Cerebellar cortex (tissue), 1 donor: ENCODE measurements around the gene C22orf42.
"Not testable (repeated sequence)": the region's sequence is repeated elsewhere in the genome, so short reads cannot be mapped to it uniquely, and the experiment has no call there.

ENCODE experiments used
- DNase-seq: peaks from one replicate; pipeline ENCODE4 v3.0.0-alpha.2; 2015; ENCODE audit warnings: low spot score

Gene C22orf42, protein sequence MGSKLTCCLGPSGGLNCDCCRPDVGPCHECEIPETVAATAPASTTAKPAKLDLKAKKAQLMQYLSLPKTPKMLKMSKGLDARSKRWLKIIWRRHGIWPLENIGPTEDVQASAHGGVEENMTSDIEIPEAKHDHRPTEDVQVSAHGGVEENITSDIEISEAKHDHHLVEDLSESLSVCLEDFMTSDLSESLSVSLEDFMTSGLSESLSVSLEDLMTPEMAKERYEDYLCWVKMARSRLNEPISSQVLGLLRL

DNA sequence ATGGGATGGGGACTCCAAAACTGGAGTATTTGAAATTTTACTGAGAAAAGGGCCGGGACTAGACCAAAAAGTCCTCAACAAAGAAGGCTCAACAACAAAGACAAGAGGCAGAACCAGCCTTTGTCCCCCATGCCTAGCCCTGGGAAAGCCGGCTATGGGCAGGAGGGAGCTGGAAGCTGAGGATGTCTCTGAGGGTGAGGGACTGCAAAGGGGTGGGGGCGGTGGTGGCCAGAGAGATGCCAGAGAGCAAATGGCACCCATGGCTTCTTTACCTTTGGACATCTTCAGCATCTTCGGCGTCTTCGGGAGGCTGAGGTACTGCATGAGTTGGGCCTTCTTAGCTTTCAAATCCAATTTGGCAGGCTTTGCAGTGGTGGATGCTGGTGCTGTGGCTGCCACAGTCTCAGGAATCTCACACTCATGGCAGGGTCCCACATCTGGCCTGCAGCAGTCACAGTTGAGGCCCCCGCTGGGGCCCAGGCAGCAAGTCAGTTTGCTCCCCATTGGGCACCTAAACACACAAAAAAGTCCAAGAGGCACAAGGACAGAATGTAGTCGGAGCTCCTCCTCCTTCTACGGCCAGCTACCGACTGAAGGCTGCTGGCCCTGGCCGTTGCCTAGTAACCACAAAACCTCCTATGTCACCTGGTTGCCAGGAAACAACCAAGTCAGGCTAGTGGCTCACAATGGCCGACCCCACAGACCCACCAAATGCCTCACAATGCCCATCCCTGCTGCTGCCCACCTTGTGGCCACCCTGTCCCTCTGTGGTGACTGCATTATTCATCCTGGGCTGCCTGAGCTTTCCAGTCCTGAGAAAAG, at the start of gene C22orf42:
TSS of gene C22orf42 (minus strand) at position 592 of the 822 bp plus-strand sequence. CDS start at position 504, 88 bp downstream.
- no peak for DNase-seq

DNA sequence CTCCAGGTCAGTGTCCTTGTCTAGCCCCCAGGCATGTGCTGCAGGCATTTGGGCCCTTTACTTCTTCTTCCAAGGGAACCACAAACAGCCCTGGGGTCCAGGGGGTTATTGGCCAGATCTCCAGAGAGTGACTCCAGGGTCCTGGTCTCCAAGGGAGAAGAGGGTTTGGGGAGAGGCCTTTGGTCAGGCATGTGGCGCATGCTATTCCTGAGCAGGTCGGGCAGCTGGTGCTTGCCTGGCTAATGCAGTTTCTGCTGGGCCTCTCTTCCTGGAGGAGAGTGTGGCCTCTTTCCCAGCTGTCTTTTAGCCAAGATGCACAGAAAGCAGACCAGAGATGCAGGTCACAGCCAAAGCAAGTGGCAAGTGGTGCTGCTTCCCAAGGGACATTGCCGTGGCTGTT, 49.6 kb upstream of the C22orf42 start:
- DNase-seq: peak; percentile 18

DNA sequence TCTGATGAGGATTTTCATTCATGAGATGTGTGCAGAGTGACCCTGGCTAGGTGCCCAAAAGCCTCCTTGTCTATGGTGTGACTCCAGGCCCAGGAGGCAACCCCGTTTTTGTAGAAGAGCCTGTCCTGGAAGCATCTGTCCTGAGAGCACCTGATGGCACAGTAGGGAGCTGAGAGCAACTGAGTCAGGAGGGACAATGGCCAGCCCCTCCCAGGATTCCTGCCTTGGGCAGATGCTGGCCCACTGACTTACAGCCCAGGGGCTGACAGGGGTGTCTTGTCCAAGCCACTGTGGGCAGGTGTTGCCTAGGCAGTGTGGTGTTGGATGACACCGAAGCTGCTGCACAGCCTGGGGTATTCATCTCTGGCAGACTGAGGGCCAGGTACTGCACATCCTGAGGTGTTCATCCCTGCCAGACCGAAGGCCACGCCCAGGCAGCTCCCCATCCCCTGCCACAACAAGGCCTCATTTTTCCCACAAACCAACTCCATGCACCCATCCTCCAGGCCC, 48.9 kb upstream of the C22orf42 start:
- DNase-seq: no peak

DNA sequence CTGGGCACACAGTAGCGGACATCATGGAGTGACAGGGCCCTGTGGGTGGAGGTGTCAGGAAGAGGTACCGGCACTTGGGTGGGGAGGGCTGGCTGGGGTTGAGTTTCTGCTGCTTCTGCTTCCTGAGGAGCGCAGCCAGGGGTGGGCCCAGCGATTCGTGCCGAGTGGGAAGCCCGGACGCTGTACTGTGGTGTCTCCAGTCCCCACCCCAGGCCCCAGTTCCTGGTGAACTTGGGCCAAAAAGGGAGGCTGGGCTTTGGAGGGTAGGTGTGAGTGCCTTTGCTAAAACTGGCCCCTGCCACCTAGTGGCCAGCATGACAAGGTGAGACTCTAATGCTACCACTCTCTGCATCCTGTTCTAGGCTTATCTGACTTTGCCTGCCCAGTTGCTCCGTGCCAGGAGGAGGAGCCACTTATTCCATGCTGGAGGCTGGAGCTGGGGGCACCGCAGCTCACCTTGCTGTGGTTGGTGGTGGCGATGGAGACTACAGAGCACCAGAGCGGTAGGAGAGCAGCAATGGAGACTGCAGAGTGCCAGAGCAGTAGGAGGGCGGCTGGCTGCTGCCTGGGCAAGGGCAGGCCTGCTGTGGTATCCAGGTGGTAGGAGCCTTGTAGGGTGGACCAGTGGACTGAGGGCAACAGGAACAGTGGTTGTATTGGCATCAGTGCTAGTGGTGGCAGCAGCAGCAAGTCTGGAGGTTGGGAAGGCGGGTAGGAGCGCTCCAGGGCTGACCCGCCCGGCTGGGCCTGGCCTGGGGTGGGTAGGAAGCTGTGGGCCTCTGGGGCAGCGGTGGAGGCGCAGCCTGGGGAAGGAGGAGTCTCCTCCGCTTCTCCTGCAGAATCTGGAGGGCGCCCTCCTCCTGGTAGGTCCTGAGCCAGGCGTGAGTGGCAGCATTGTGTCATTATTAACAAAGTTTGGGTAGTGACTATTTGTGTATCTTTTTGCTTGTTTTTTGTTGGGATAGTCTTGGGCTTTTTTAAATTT, 48.0 kb upstream of the C22orf42 start:
- peak; percentile 47 for DNase-seq

DNA sequence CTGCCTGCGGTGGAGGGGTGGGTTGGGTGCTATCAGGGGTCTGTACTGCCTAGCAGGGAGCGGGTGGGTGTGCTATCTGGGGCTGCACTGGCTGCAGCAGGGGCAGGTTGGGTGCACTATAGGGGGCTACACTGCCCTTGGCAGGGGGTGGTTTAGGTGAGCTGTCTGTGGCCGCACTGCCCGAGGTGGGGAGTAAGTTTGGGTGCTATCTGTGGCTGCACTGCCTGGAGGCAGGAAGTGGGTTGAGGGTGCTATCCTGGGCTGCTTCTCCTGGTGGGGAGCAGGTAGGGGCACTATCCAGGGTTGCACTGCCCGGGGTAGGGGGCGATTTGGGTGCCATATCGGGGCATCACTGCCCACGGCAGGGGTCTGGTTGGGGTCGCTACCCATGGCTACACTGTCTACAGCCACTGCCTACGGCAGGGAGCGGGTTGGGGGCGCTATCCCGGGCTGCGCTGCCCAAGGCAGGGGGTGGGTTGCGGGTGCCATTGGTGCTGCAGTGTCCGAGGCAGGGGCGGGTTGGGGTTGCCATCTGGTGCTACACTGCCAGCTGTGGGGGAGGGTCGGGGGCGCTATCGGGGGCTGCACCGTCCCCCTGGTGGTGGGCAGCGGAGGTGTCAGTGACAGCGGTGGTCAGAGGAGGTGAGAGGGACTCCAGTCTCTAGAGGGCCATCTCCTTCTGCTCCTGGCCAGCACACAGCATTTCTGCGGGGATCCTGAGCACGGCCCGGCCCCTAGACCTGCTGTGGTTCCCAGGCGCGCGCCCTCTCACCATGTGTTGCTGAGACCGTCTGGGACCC, 47.1 kb upstream of the C22orf42 start:
- no peak for DNase-seq

DNA sequence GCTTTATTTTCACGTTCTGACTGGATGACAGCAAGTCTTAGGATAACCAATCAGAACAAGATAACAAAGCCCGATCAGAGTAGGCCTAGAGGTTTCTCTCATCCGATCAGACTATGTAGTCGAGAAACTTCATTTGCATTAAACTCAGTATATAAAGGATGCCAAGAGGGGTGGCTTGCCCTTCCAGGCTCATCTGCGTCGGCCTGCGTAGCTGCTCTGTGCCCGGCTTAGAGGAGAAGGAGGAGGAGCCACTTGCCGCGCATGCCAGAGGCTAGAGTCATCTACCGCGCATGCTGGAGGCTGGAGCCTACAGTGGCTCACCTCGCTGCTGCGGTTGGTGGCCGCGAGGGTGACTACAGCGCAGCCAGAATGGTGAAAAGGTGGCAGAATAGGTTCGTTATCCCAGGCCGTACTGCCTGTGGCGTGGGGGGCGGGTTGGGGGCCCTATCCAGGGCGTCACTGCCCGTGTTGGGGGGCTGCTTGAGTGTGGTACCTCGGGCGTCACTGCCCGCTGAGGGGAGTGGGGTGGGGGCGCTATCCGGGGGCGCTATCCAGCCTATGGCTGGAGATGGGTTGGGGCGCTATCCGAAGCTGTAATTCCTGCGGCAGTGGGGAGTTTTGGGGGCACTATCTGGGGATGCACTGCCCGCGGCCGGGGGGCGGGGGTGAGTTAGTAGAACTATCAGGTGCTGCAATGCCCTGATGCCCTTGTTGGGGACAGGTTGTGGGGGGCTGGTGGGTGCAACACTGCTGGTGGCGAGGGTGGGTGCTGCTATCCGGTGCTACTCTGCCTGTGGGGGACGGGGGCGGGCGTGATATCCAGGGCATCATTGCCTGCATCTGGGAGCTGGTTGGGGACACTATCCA, 46.0 kb upstream of the C22orf42 start, which contains the start of gene RFPL2:
TSS of gene RFPL2 (minus strand) at position 218 of the 867 bp plus-strand sequence. CDS start 2,622 bp downstream, outside the sequence.
- DNase-seq: peak; percentile 70

DNA sequence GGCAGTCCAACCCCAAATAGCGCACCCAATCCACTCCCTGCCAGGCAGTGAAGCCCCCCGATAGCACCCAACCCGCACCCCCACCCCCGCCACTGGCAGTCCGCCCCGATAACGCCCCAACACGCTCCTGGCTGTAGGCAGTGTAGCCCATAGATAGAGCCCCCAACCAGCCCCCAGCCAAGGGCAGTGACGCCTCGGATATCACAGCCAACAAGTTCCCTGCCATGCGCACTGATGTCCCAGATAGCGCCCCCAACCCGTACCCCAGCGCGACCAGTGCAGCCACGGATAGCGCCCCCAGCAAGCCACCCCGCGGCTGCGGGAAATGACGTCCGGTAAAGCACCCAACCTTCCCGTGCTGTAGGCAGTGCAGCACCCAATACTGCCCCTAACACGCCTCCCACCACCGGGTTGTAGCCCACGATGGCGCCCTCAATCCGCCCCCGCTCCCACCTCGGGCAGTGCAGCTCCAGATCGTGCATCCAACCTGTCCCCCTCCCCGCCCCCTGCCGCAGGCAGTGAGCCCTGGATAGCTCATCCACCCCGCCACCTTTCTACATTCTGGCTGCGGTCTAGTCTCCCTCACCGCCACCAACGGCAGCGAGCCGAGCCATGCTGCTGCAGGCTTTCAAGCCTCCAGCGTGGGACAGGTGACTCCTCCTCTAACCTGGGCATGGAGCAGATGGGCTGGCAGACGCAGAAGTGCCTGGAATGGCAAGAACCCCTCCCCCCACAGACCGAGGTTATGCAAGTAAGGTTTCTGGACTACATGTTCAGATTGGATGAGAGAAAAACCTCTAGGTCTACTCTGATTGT, 45.1 kb upstream of the C22orf42 start:
- DNase-seq: peak; percentile 53

DNA sequence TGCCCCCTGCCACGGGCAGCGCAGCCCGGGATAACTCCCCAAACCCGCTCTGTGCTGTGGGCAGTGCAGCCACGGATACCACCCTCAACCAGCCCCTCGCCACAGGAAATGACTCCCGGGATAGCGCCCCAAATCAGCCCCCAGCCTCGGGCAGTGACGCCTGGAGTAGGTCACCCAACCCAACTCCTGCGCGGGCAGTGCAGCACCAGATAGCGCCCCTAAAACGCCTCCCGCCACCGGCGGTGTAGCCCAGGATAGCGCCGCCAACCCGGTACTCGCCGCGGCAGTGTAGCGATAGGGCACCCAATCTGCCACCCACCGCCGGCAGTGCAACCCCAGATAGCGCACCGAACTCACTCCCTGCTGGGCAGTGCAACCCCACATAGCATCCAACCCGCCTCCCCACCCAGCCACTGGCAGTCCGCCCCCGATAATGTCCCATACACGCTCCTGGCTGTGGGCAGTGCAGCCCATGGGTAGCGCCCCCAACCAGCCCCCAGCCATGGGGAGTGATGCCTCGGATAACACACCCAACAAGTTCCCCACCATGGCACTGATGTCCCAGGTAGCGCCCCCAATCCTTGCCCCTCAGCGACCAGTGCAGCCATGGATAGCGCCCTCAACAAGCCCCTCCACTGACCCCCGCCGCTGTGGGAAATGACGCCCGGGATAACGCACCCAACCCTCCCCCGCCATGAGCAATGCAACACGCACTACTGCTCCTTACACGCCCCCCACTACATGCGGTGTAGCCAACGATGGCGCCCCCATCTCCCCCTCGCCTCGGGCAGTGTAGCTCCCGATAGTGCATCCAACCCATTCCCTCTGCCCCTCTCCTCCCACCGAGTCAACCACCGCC, 44.3 kb upstream of the C22orf42 start:
- no peak for DNase-seq

DNA sequence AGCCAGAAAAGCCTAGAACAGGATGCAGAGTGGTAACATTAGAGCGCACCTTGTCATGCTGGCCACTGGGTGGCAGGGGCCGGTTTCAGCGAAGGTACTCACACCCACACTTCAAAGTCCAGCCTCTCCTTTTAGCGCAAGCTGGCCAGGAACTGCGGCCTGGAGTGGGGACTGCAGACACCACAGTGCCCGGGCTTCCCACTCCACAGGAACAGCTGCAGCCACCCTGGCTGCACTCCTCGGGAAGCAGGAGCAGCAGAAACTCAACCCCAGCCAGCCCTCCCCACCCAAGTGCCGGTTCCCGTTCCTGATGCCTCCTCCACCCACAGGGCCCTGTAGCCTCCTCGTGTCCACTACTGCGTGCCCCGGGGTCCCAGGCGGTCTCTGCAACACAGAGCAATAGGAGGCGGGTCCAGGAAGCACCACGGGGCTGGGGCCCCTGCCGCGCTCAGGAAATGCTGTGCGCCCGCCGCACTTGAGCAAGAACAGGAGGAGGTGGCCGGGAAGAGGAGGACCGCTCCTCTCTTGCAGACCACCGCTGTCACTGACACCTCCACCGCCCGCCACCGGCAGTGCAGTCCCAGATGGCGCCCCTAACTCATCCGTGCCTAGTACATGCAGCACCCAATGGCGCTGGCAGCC, 43.6 kb upstream of the C22orf42 start:
- peak; percentile 68 for DNase-seq

DNA sequence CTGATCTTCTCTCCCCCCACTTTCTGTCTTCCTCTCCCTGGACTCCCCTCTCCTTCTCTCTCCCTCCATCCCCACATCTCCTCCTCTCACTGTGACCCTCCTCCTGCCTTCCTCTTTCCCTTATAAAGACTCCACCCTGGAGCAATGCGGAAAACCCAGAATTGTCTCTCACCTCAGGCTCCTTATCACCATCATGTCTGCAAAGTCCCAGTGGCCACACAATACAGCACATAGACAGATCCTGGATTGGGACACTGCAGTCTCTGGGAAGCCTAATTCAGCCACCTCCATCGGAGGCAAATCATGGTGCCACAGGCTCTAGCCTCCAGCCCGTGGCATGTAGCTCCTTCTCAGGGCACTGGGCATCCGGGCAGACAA, 43.0 kb upstream of the C22orf42 start:
- no peak for DNase-seq

DNA sequence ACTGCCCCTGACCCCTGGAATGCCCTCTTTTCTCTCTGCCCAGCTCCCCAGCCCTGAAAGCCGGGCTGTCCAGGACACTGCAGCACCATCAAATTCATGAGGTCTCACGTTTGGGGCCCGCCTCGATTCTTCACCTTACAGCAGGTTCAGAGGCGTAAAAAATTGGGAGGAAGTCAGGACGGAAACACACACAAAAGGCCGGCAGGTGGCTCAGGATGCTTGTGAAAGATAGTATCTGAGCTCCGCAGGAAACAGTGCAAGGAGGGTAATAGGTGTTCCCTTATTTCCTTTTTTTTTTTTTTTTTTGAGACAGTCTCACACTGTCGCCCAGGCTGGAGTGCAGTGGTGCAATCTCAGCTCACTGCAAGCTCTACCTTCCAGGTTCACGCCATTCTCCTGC, 41.6 kb upstream of the C22orf42 start:
- DNase-seq: no peak

DNA sequence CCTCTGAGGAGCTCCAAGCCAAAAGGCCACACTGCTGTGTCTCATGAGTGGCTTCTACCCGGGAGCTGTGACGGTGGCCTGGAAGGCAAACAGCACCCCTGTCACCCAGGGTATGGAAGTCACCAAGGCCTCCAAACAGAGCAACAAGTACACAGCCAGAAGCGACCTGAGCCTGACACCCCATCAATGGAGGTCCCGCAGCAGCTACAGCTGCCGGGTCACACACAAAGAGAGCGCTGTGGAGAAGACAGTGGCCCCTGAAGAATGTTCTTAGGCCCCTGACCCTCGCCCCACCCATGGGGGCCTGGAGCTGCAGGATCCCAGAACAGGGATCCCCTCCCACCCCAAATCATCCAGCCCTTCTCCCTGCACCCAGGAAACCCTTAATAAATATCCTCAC, 40.9 kb upstream of the C22orf42 start:
- DNase-seq: no peak

DNA sequence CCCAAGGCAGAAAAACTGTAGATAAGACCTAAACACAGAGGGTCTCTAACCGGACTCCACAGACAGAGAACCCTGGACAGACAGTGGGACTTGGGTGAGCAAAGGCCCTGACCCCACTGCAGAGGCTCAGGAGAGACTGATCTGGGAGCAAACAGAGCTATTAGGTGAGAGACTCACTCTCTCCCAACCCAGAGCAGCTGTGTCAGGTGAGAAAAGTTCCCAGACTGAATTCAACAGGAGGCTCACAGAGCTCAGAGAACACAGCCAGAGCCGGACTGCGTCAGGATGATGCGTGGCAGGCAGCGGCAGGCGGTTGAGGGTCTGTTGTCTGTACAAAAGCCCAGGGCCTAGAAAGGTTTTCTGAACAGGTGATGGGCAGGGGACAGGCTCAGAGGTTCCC, 40.2 kb upstream of the C22orf42 start:
- no peak for DNase-seq

DNA sequence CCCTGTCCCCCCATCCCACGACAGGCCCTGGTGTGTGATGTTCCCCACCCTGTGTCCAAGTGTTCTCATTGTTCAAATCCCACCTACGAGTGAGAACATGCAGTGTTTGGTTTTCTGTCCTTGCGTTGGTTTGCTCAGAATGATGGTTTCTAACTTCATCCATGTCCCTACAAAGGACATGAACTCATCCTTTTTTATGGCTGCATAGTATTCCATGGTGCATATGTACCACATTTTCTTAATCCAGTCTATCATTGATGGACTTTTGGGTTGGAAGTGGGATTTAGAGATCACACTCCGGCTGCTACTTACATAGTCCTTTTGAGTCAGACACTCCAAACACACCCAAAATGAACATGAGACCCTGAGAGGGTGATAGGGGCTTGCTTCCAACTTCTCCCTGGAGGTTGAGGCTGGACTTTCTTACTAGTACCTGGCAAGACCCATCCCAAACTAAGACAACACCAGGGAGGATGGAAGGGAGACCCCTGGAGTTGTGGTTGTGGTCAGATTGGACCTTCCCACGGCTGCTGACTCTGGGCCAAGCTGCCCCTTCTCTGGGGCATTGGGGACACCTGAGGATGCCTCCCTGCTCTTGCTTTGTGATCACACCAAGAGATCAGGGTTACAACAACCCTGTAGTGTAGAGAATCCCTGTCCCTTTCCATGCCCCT, 38.6 kb upstream of the C22orf42 start:
- not testable (repeated sequence) for DNase-seq

DNA sequence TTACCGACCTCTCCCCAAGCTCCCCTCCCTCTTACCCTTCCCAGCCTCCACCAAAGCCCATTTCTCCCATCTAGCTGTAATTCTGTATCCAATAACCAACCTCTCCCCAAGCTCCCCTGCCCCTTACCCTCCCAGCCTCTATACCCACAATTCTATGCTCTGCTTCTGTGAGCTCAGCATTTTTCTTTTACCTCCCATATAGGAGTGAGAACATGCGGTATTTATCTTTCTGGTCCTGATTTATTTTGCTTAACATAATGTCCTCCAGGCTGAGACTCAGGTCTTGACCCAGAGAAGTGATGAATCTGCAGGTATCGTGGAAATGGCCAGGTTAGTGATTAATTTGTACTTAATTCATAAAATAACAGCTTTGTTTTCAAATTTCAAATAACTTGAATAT, 36.8 kb upstream of the C22orf42 start:
- DNase-seq: not testable (repeated sequence)

DNA sequence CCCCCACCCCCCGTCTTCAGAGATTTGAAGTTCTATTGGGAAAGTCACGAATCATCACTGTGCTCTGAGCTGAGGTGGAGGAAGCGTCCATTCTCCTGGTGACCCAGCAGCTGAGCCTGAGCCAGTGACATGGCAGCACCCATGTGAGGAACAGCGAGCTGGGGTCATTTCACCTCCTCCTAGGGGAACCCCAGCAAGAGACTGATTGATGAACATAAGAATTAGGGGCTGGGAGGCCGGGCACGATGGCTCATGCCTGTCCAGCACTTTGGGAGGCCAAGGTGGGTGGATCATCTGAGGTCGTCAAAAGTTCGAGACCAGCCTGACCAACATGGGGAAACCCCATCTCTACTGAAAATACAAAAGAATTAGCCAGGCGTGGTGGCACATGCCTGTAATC, 34.2 kb upstream of the C22orf42 start:
- DNase-seq: not testable (repeated sequence)

DNA sequence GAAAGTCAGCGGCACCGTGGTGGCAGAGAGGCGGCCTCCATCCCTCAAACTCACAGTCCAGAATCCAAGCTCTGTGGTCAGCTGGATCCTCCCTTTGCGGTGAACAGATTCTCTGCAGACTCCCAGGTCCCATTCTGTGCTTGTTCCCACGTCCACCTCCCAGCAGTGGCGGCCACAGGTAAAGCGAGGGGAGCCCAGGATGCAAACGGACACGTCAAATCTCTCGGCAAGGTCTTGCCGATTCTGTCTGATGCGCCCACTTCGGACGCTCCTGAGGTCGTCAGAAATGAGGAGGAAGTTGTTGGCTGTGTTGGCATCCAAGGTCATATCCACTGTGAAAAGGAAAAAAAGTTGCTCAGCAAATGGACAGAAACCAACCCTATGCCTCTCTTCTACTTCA, 31.9 kb upstream of the C22orf42 start:
- not testable (repeated sequence) for DNase-seq
